IMR-90 (cell line): ENCODE data around the gene GPA33. TPM values are rescaled to one million over a fixed set of nuclear protein-coding genes. Genes with fewer than 3 reads are reported as not detected.

Experiments used
- ATAC-seq: fragments of 200-7000 bp; cut with Tn5 transposase; 2 replicates; pipeline ENCODE4 v1.9.1; 2020; ENCODE audit warnings: low read depth, mild to moderate bottlenecking, moderate library complexity
- BruUV-seq: library from RNA; stranded (reverse); fragments of 400-500 nt; replicated peaks from 2 replicates; lab custom pipeline; 2021; lab: Mats Ljungman, UMichigan
- CTCF ChIA-PET: fragments of 300-600 bp; formaldehyde crosslinking; extraction: SDS; loops from one replicate; lab custom pipeline; 2021; ENCODE audit warnings: antibody characterized with exemption; lab: Yijun Ruan, JAX
- POLR2A ChIA-PET: fragments of 300-600 bp; sonication (Branson Sonifier 250); formaldehyde crosslinking; loops from one replicate; lab custom pipeline; 2022; ENCODE audit warnings: antibody characterized with exemption; ENCODE audit not compliant: unreplicated experiment; lab: Charles Lee
- DNase-seq: peaks from one replicate; pipeline ENCODE4 v3.0.0; 2013
- H2AFZ ChIP-seq: replicated peaks from 2 replicates; pipeline ENCODE3; 2013; ENCODE audit warnings: low read length, mild to moderate bottlenecking; ENCODE audit not compliant: poor library complexity
- H2AK5ac ChIP-seq: 2 replicates; pipeline ENCODE4 v1.6.1; 2013; ENCODE audit warnings: low read depth, low read length, inconsistent platforms
- H2AK9ac ChIP-seq: replicated peaks from 2 replicates; pipeline ENCODE3; 2013; ENCODE audit warnings: mild to moderate bottlenecking, low read depth, low read length, moderate library complexity; ENCODE audit not compliant: poor library complexity
- H2BK120ac ChIP-seq: 2 replicates; pipeline ENCODE4 v1.6.1; 2013; ENCODE audit warnings: low read depth, low read length, inconsistent platforms
- H2BK15ac ChIP-seq: 3 replicates; pipeline ENCODE4 v1.6.1; 2013; ENCODE audit warnings: low read depth, low read length, inconsistent platforms
- H2BK20ac ChIP-seq: 2 replicates; pipeline ENCODE4 v1.6.1; 2013; ENCODE audit warnings: low read depth, mild to moderate bottlenecking, inconsistent platforms, low read length, moderate library complexity
- H2BK5ac ChIP-seq: 2 replicates; pipeline ENCODE4 v1.6.1; 2013; ENCODE audit warnings: mild to moderate bottlenecking, low read depth, low read length, inconsistent platforms; ENCODE audit not compliant: poor library complexity, severe bottlenecking
- H3K14ac ChIP-seq: replicated peaks from 2 replicates; pipeline ENCODE4 v1.6.1; 2013; ENCODE audit warnings: low read depth, low read length, inconsistent platforms
- H3K18ac ChIP-seq: 2 replicates; pipeline ENCODE4 v1.6.1; 2013; ENCODE audit warnings: low read depth, low read length, control low read depth
- H3K23ac ChIP-seq: 2 replicates; pipeline ENCODE4 v1.6.1; 2013; ENCODE audit warnings: low read depth, low read length, inconsistent platforms
- H3K27ac ChIP-seq: 2 replicates; pipeline ENCODE4 v1.5.1; 2013; ENCODE audit warnings: mild to moderate bottlenecking, control low read depth, low read length; ENCODE audit not compliant: insufficient read depth
- H3K27me3 ChIP-seq: 2 replicates; pipeline ENCODE4 v1.6.1; 2013; ENCODE audit warnings: low read length; ENCODE audit not compliant: control insufficient read depth, insufficient read depth
- H3K36me3 ChIP-seq: 2 replicates; pipeline ENCODE4 v1.6.1; 2013; ENCODE audit warnings: low read length, mixed read lengths; ENCODE audit not compliant: control insufficient read depth, insufficient read depth
- H3K4ac ChIP-seq: 2 replicates; pipeline ENCODE4 v1.6.1; 2013; ENCODE audit warnings: low read depth, low read length, inconsistent platforms
- H3K4me1 ChIP-seq: 2 replicates; pipeline ENCODE4 v1.6.1; 2013; ENCODE audit warnings: low read length, mixed read lengths; ENCODE audit not compliant: control insufficient read depth, insufficient read depth
- H3K4me2 ChIP-seq: 2 replicates; pipeline ENCODE4 v1.6.1; 2013; ENCODE audit warnings: low read depth, mild to moderate bottlenecking, control low read depth, low read length, moderate library complexity
- H3K4me3 ChIP-seq: 2 replicates; pipeline ENCODE4 v1.5.1; 2013; ENCODE audit warnings: low read depth, mild to moderate bottlenecking, control low read depth, low read length, moderate library complexity; ENCODE audit not compliant: insufficient read depth
- H3K56ac ChIP-seq: 2 replicates; pipeline ENCODE4 v1.6.1; 2013; ENCODE audit warnings: low read length, inconsistent platforms; ENCODE audit not compliant: insufficient read depth; ENCODE audit errors: extremely low read depth
- H3K79me1 ChIP-seq, 2 experiments: 2 replicates each; pipeline ENCODE4 v1.6.1; 2013; ENCODE audit warnings: low read length in 2 of 2, inconsistent platforms in 1 of 2, low read depth in 1 of 2
- H3K9ac ChIP-seq: 2 replicates; pipeline ENCODE4 v1.6.1; 2013; ENCODE audit warnings: low read depth, low read length, control low read depth
- H3K9me1 ChIP-seq: 2 replicates; pipeline ENCODE4 v1.6.1; 2013; ENCODE audit warnings: low read length, inconsistent platforms; ENCODE audit not compliant: insufficient read depth
- H3K9me3 ChIP-seq: 2 replicates; pipeline ENCODE4 v1.6.1; 2013; ENCODE audit warnings: low read length; ENCODE audit not compliant: control insufficient read depth, insufficient read depth
- H4K20me1 ChIP-seq: 2 replicates; pipeline ENCODE4 v1.6.1; 2013; ENCODE audit warnings: low read length, inconsistent platforms; ENCODE audit not compliant: insufficient read depth
- H4K5ac ChIP-seq: 2 replicates; pipeline ENCODE4 v1.6.1; 2013; ENCODE audit warnings: mild to moderate bottlenecking, low read depth, low read length, control low read depth
- H4K8ac ChIP-seq, 2 experiments: 2 replicates each; pipeline ENCODE4 v1.6.1; 2013; ENCODE audit warnings: low read depth in 2 of 2, low read length in 2 of 2, control low read depth in 1 of 2, inconsistent platforms in 1 of 2
- H4K91ac ChIP-seq: 2 replicates; pipeline ENCODE4 v1.6.1; 2013; ENCODE audit warnings: low read depth, low read length, inconsistent platforms; ENCODE audit not compliant: insufficient read depth
- CEBPB ChIP-seq: IDR thresholded peaks from 2 replicates; pipeline ENCODE4 v1.6.1; 2012; ENCODE audit warnings: low read depth, low read length, improper control_type of control experiment
- MXI1 ChIP-seq: IDR thresholded peaks from 2 replicates; pipeline ENCODE4 v1.6.1; 2012; ENCODE audit warnings: low read depth, mild to moderate bottlenecking, low read length, moderate library complexity, borderline replicate concordance
- SMC3 ChIP-seq: fragments of 150-350 bp; IDR thresholded peaks from 2 replicates; pipeline ENCODE4 v1.6.1; 2016; ENCODE audit warnings: low read depth, mild to moderate bottlenecking, antibody characterized with exemption, low read length, moderate library complexity
- WGBS, 2 experiments: methylation state at CpG; one replicate each; pipeline versions ENCODE4 v1.1.5 to v1.1.7; 2013; ENCODE audit warnings: missing lambda C conversion rate in 2 of 2; ENCODE audit not compliant: insufficient read length in 1 of 2; ENCODE audit errors: extremely low coverage in 2 of 2; 5-methylcytosine and 5-hydroxymethylcytosine counted together
- dilution Hi-C: fragments of 300-500 bp; cut with HindIII; formaldehyde crosslinking; loops from one replicate; pipeline ENCODE4 v1.14.3; 2018; ENCODE audit warnings: low sequenced_read_pairs; ENCODE audit not compliant: unreplicated experiment
- in situ Hi-C: fragments of 300-500 bp; cut with MboI; formaldehyde crosslinking; loops from 3 replicates; pipeline ENCODE4 v1.14.3; 2019; ENCODE audit warnings: low sequenced_read_pairs, inconsistent platforms, mixed read lengths
- intact Hi-C: fragments of 100-400 bp; cut with micrococcal nuclease; formaldehyde crosslinking; loops from 2 replicates; pipeline ENCODE4 v1.10.0; 2022
- polyA plus RNA-seq, 3 experiments: library from polyadenylated mRNA; depleted of rRNA; stranded (reverse); fragments of >200 nt; gene quantifications; 2 replicates each; pipeline ENCODE4 v1.2.3, GENCODE V29; 2012; ENCODE audit warnings: low replicate concordance in 1 of 3
- total RNA-seq: library from RNA; depleted of rRNA; stranded (reverse); fragments of >200 nt; gene quantifications from 2 replicates; pipeline ENCODE4 v1.2.3, GENCODE V29; 2012
- TF ChIP-seq, protein P1 (sequence below): conservative IDR thresholded peaks from 2 replicates; pipeline ENCODE4 v1.5.1; 2012; ENCODE audit warnings: mild to moderate bottlenecking, low read depth, low read length, improper control_type of control experiment
- TF ChIP-seq, protein P2 (sequence below): fragments of 150-350 bp; IDR thresholded peaks from 2 replicates; pipeline ENCODE4 v1.6.1; 2017; ENCODE audit warnings: mild to moderate bottlenecking, antibody characterized with exemption, low read length, low read depth

GPA33 gene
- total and polyA plus RNA-seq, 2 of the 4 experiments (the other 2 are of a cell fraction): not detected

DNA sequence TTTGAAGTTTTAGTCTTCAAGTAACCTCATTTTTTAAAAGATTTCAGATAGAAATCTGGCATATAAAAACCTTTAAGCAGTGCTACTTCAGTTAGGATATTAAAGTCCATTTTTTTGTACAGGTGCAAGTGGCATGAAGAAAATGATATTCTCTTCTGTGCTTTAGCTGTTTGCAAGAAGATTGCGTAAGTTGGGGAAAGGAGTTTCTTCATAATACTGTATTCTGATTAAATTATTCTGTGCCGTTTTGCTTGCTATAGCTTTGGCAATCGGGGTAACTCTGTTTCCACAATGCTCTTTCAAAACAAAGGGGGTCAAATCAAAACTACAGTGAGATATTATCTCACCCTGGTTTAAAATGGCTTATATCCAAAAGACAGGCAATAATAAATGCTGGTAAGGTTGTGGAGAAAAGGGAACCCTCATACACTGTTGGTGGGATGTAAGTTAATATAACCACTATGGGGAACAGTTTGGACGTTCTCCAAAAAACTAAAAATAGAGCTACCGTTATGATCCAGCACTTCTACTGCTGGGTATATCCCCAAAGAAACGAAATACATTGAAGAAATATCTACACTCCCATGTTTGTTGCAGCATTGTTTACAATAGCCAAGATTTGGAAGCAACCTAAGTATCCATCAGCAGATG is 74.0 kb downstream of the GPA33 start:
- DNase-seq (no peak), ATAC-seq (no peak)
- no peak overlapping the region for H3K56ac ChIP-seq
- H3K4ac ChIP-seq: no peak overlapping the region
- H4K8ac ChIP-seq: no peak overlapping the region
- H2BK20ac ChIP-seq: no peak overlapping the region
- H3K23ac ChIP-seq: no peak overlapping the region
- no peak overlapping the region for H3K27ac ChIP-seq
- no peak overlapping the region for H2BK15ac ChIP-seq
- no peaks in the 10 kb centered on the region for H3K79me1 ChIP-seq
- no peaks in the 10 kb centered on the region for H4K20me1 ChIP-seq
- H3K36me3 ChIP-seq: no peaks in the 10 kb centered on the region
- ChIA-PET CTCF (no interaction called here), POLR2A (no interaction called here)
- WGBS, 2 experiments: no CpG with 5 or more reads among the region's 6 CpGs
- H3K14ac ChIP-seq: no peak overlapping the region
- H2AK9ac ChIP-seq: no peak overlapping the region
- H4K91ac ChIP-seq: no peak overlapping the region
- H3K4me1 ChIP-seq: no peaks in the 10 kb centered on the region
- TF ChIP-seq MXI1 (no peak), CEBPB (peak; percentile 48; the same call in 1 of the 2 replicates), SMC3 (no peak)
- TF ChIP-seq, protein P1, sequence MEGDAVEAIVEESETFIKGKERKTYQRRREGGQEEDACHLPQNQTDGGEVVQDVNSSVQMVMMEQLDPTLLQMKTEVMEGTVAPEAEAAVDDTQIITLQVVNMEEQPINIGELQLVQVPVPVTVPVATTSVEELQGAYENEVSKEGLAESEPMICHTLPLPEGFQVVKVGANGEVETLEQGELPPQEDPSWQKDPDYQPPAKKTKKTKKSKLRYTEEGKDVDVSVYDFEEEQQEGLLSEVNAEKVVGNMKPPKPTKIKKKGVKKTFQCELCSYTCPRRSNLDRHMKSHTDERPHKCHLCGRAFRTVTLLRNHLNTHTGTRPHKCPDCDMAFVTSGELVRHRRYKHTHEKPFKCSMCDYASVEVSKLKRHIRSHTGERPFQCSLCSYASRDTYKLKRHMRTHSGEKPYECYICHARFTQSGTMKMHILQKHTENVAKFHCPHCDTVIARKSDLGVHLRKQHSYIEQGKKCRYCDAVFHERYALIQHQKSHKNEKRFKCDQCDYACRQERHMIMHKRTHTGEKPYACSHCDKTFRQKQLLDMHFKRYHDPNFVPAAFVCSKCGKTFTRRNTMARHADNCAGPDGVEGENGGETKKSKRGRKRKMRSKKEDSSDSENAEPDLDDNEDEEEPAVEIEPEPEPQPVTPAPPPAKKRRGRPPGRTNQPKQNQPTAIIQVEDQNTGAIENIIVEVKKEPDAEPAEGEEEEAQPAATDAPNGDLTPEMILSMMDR: no peak
- TF ChIP-seq, protein P2, sequence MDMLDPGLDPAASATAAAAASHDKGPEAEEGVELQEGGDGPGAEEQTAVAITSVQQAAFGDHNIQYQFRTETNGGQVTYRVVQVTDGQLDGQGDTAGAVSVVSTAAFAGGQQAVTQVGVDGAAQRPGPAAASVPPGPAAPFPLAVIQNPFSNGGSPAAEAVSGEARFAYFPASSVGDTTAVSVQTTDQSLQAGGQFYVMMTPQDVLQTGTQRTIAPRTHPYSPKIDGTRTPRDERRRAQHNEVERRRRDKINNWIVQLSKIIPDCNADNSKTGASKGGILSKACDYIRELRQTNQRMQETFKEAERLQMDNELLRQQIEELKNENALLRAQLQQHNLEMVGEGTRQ: no peak
- no peak overlapping the region for H3K4me3 ChIP-seq
- dilution Hi-C loops: no loop called here
- H3K9ac ChIP-seq: no peak overlapping the region
- no peak overlapping the region for H4K5ac ChIP-seq
- no peak overlapping the region for H2BK120ac ChIP-seq
- no peaks in the 10 kb centered on the region for H3K9me1 ChIP-seq
- H3K9me3 ChIP-seq: no peaks in the 10 kb centered on the region
- no peak overlapping the region for H2AK5ac ChIP-seq
- in situ Hi-C loops: no loop called here
- no peak overlapping the region for H2AFZ ChIP-seq
- no peaks in the 10 kb centered on the region for H3K27me3 ChIP-seq
- intact Hi-C loops: no loop called here
- no peak overlapping the region for H2BK5ac ChIP-seq
- no TSS peak for BruUV-seq
- H3K4me2 ChIP-seq: no peak overlapping the region
- H3K18ac ChIP-seq: no peak overlapping the region
